Muscle layer of colon (tissue), 2 donors: ENCODE measurements around the gene ZFAND6.

Experiments
- H3K27ac ChIP-seq: one replicate; pipeline ENCODE4 v1.7.0; 2013; ENCODE audit warnings: low read depth, mild to moderate bottlenecking, low read length, moderate library complexity
- H3K27me3 ChIP-seq, 2 donors: one replicate each; pipeline ENCODE4 v1.7.0; 2013; ENCODE audit warnings: low read length in 2 of 2, mild to moderate bottlenecking in 2 of 2; ENCODE audit not compliant: insufficient read depth in 2 of 2, control insufficient read depth in 1 of 2
- H3K36me3 ChIP-seq: one replicate; pipeline ENCODE4 v1.7.0; 2013; ENCODE audit warnings: mild to moderate bottlenecking, low read length; ENCODE audit not compliant: insufficient read depth
- H3K4me1 ChIP-seq: one replicate; pipeline ENCODE4 v1.7.0; 2013; ENCODE audit warnings: mild to moderate bottlenecking, low read length; ENCODE audit not compliant: insufficient read depth
- H3K4me3 ChIP-seq, 2 donors: one replicate each; pipeline ENCODE4 v1.7.0; 2013; ENCODE audit warnings: low read length in 2 of 2, low read depth in 1 of 2, mild to moderate bottlenecking in 1 of 2, moderate library complexity in 1 of 2
- H3K9ac ChIP-seq: one replicate; pipeline ENCODE4 v1.7.0; 2013; ENCODE audit warnings: low read length
- H3K9me3 ChIP-seq: one replicate; pipeline ENCODE4 v1.7.0; 2013; ENCODE audit warnings: mild to moderate bottlenecking, low read length
- donor health status: abdominal sarcoma.
- donor health status: Adenocarcinoma of cecum.

Gene ZFAND6

DNA sequence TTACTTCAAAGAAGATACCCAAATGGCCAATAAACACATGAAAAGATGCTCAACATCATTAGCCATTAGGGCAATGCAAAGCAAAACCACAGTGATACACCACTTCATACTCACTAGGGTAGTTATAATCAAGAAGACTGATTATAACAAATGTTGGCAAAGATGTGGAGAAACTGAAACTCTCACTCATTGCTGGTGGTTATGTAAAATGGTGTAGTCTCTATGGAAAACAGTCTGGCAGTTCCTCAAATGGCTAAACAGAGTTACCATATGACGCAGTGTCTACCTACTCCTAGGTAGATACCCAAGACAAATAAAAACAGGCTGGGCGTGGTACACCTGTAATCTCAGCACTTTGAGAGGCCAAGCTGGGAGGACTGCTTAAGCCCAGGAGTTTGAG, 3.5 kb upstream of the ZFAND6 start:
- no peaks in the 10 kb centered on the region for H3K36me3 ChIP-seq
- no peaks in the 10 kb centered on the region for H3K27me3 ChIP-seq
- H3K4me1 ChIP-seq, result peaks cover 4% of the 10 kb centered on the region
- H3K9me3 ChIP-seq, result no peaks in the 10 kb centered on the region
- H3K27ac ChIP-seq, result no peak overlapping the region
- H3K4me3 ChIP-seq, result no peak overlapping the region
- H3K9ac ChIP-seq, result no peak overlapping the region

DNA sequence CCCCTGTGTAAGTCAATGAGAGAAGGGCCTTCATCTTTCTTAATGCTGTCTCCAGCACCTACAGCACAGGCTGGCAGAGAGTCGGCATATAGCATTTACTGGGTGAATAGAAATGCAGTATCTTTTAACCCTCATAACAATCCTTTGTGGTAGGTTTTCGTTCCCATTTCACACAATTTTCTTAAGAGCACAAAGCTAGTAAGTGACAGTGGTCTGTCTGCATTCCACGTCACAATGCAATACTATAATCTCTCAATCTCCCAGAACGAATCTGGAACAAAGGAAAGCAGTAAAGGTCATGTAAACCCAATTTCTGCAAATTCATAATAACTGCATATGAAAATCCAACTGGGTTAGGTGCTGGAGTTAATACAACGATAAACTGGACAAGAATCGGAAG, 1.4 kb upstream of the ZFAND6 start:
- no peak overlapping the region for H3K27ac ChIP-seq
- no peaks in the 10 kb centered on the region for H3K27me3 ChIP-seq
- H3K4me3 ChIP-seq, result no peak overlapping the region
- no peak overlapping the region for H3K9ac ChIP-seq
- H3K4me1 ChIP-seq, result peaks cover 4% of the 10 kb centered on the region
- no peaks in the 10 kb centered on the region for H3K36me3 ChIP-seq
- H3K9me3 ChIP-seq, result no peaks in the 10 kb centered on the region

DNA sequence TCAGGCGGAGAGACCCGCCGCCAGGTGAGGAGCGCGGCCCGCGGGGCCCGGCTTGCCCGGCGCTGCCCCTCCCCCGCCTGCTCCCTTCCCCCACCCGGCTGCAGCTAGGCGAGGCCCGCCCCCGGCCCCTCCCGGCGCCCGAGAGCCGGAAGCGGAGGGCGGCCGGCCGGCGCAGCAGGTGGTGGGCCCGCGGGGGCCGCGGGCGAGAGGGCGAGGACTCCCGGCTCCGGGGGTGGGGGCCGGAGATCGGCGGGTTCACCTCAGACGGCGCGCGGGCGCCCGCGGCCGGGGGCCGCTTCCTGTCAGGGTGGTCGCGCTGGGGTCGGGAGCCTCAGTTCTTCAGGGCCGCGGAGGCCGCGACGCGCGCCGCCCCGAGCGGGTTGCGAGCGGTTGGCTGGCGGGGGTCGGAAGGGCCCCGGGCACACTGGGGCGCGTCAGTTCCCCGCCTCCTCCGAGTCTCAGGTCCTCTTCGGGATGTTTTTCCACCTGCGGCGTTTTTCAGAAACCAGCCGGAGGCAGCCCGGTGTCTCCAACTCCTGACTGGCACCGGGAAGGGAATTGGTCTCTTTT, 395 bp downstream of the ZFAND6 start:
- Histone ChIP-seq H3K27me3 (no peaks in the 10 kb centered on the region), H3K36me3 (no peaks in the 10 kb centered on the region), H3K27ac (peak overlapping the region; percentile 95), H3K4me3 (peak overlapping the region; percentile 65 to 85), H3K9ac (peak overlapping the region; percentile 59), H3K9me3 (no peaks in the 10 kb centered on the region), H3K4me1 (peaks cover 4% of the 10 kb centered on the region)

DNA sequence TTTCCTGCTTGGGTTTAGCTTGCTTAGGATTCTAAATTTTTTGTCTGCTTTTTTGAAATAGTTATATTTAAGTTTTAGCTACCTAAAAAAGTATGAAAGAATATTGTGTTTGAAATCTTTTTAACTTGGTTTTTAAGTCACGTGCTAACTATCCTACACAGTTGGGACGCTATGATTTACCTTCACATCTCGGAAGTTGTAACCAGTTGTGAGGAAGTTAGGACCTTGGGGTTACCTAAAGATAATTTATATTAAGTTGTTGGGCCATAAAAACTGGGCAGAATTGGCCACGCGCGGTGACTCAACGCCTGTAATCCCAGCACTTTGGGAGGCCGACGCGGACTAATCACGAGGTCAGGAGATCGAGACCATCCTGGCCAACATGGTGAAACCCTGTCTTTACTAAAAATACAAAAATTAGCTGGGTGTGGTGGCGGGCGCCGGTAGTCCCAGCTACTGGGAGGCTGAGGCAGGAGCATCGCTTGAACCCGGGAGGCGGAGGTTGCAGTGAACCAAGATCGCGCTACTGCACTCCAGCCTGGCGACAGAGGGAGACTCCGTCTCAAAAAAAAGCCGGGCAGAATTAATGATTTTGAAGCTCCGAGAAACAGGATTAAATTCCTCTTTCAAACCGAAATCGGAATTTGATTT, 1.0 kb downstream of the ZFAND6 start:
- H3K9ac ChIP-seq, result peak overlapping the region; percentile 59
- peak overlapping the region; percentile 65 to 85 for H3K4me3 ChIP-seq
- peak overlapping the region; percentile 79 for H3K27ac ChIP-seq
- H3K4me1 ChIP-seq, result peaks cover 4% of the 10 kb centered on the region
- H3K36me3 ChIP-seq, result no peaks in the 10 kb centered on the region
- no peaks in the 10 kb centered on the region for H3K27me3 ChIP-seq
- H3K9me3 ChIP-seq, result no peaks in the 10 kb centered on the region

DNA sequence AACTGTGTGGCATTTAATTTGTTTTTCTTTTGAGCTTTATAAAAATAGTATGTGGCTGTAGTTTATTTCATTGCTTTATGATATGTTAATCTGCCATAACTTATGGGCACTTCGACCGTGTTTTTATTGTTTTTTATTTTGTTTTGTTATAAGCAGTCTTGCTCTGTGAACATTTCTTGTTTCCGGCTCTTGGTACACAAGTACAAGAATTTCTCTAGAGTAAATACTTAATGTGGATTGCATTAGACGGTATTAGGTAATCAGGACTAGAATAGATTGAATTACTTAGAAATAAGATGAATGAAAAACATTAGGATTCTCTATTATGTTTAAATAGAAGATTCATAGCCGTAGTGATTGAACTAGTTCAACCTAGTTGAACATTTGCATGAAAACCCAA, 2.1 kb downstream of the ZFAND6 start:
- no peak overlapping the region for H3K9ac ChIP-seq
- H3K4me3 ChIP-seq, result no peak overlapping the region
- H3K36me3 ChIP-seq, result no peaks in the 10 kb centered on the region
- H3K4me1 ChIP-seq, result peaks cover 4% of the 10 kb centered on the region
- H3K27me3 ChIP-seq, result no peaks in the 10 kb centered on the region
- no peaks in the 10 kb centered on the region for H3K9me3 ChIP-seq
- H3K27ac ChIP-seq, result no peak overlapping the region

DNA sequence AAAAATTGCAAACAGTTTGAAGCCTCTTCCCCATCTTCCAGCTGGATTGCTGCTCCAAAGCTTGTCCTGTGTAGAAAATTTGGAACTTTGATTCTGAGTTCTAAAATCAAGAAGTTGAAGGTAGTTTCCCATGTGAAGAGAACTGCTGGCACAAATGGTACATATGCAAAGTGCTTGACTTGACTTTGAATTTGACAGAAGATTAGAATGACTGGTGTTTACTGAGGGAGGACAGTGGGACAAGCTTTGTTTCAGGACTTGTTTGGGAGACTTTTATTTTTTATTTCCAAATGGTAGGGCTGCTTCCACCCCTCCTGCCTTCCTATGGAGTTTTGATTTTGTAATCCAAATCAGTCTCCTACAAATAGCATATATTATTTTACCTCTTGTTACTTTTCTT, 7.4 kb downstream of the ZFAND6 start:
- Histone ChIP-seq H3K9ac (no peak overlapping the region), H3K27ac (no peak overlapping the region), H3K27me3 (no peaks in the 10 kb centered on the region), H3K36me3 (no peaks in the 10 kb centered on the region), H3K4me1 (peaks cover 15% of the 10 kb centered on the region), H3K4me3 (no peak overlapping the region), H3K9me3 (no peaks in the 10 kb centered on the region)

DNA sequence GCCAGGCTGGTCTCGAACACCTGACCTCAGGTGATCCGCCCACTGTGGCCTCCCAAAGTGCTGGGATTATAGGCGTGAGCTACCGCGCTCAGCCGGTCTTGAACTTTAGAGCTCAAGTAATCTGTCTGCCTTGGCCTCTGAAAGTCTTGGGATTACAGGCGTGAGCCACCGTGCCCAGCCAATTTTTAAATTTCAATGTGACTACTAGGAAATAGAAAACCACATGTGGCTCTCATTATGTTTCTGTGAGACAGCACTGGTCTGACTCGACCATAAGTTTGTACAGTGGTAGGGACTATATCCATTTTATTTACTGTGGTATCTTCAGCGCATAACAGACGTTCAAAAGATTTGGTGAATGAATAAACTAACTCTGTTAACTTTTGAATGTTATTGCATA, 9.1 kb downstream of the ZFAND6 start:
- Histone ChIP-seq H3K4me3 (no peak overlapping the region), H3K9ac (no peak overlapping the region), H3K27ac (no peak overlapping the region), H3K27me3 (no peaks in the 10 kb centered on the region), H3K36me3 (no peaks in the 10 kb centered on the region), H3K9me3 (no peaks in the 10 kb centered on the region), H3K4me1 (peaks cover 24% of the 10 kb centered on the region)

DNA sequence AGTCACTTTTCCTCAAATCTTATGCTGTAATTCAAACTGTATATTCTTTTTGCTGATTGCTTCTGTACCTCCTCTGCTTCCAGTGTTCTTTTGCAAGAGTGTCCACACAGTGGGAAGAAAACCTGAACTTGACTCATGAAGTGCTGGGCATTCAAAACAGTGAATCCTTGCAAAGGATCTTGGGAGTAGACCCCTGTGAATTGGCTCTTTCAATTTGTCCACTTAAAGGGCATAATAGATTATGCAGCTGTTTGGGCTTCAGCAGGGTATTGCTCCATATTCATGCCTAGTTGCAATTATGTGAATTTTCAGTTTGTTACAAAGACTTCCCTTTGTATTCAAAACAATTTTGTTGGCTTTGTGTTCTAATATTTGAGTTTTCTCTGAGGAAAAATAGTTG, 11.4 kb downstream of the ZFAND6 start:
- Histone ChIP-seq H3K4me3 (no peak overlapping the region), H3K4me1 (peaks cover 30% of the 10 kb centered on the region), H3K27me3 (no peaks in the 10 kb centered on the region), H3K36me3 (no peaks in the 10 kb centered on the region), H3K9me3 (no peaks in the 10 kb centered on the region), H3K9ac (no peak overlapping the region), H3K27ac (no peak overlapping the region)

DNA sequence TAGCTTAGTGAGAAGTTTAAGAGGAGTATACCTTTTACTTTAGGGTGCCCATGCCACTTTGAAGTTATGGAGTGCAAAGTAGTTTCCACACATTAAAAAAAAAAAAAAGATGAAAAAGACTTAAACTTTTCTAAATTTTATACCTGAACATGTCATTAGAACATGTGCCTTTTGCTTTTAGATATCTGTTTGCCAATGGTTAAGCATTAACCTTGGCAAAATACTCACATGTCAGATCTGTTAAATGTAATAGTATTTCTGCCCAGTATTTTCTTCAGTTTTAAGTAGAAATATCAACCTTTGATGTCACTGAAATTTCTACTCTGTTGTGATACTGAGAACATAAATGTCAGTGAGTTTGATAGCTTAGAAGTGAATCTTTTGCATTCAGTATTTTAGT, 12.2 kb downstream of the ZFAND6 start:
- H3K4me1 ChIP-seq, result peaks cover 35% of the 10 kb centered on the region
- H3K4me3 ChIP-seq, result peak overlapping the region in 1 of 2 donors; percentile 33

DNA sequence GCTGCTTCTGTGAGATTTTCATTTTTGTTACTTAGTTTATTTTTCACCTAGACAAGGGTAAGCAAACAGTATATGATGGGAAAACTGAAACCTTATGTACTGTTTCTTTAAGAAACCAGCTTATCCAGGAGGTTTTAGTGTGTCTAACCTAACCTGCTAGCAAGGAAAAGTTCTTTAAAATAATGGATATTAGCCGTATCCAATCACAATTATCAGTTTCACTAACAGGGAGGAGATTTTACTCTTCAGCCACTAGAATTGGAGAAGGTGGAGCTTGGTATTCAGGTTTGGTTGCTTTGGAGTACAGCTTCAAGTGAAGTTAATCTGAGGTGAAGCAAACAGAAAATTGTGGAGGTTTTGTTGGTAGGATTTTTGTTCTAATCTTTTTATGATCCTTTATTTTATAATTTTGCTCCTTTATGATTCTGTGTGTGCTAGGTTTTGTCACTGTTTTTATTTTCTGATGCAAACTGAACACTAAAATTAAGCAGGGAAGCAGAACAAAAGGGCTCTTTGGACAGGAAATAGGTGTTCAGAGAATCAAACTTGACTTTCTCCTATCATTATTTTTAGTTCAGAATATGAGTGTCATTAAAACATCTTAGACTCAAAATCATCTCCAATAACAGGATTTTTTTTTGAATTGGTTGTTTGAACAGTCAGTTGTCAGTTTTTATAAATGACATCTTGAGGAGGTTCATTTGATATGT, 13.0 kb downstream of the ZFAND6 start:
- Histone ChIP-seq H3K27me3 (no peaks in the 10 kb centered on the region), H3K27ac (no peak overlapping the region), H3K4me1 (peaks cover 41% of the 10 kb centered on the region), H3K36me3 (no peaks in the 10 kb centered on the region), H3K4me3 (peak overlapping the region in 1 of 2 donors; percentile 33), H3K9ac (no peak overlapping the region), H3K9me3 (no peaks in the 10 kb centered on the region)

More for the DNA sequence above, 12.2 kb downstream of the ZFAND6 start:
- H3K9ac ChIP-seq, result no peak overlapping the region
- H3K27me3 ChIP-seq, result no peaks in the 10 kb centered on the region
- H3K36me3 ChIP-seq, result no peaks in the 10 kb centered on the region
- H3K27ac ChIP-seq, result no peak overlapping the region
- no peaks in the 10 kb centered on the region for H3K9me3 ChIP-seq

DNA sequence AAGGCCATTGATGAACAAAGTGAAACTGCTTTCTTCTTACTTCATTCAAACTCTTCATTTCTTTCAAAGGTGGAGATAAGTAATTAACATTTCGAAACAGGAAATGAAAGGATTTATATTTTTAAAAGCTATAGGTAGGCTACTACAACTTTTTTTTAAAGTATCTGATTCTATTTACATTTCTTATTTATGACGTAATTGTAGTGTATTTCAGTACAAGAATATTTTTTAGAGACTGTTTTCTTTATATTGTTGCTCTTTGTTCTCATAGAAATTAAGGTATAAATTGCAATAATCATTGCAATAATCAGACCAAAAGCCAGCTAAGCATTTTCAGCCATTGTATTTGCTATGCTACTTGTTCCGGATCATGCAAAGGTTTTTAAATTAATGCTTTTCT, 13.7 kb downstream of the ZFAND6 start:
- no peaks in the 10 kb centered on the region for H3K36me3 ChIP-seq
- H3K9me3 ChIP-seq, result no peaks in the 10 kb centered on the region
- no peak overlapping the region for H3K4me3 ChIP-seq
- H3K27me3 ChIP-seq, result no peaks in the 10 kb centered on the region
- no peak overlapping the region for H3K9ac ChIP-seq
- no peak overlapping the region for H3K27ac ChIP-seq
- H3K4me1 ChIP-seq, result peaks cover 41% of the 10 kb centered on the region
